Upper lobe of left lung (tissue), 4 donors: ENCODE results near the gene BBS1.

Source experiments
- CTCF ChIP-seq, 6 experiments: fragments of 450-650 bp in 4 of 6; fragments of 200-600 bp in 2 of 6; sonication (generic) in 2 of 6; IDR thresholded peaks; one replicate each; pipeline ENCODE4 v1.5.1; 2016 to 2019; ENCODE audit warnings: antibody characterized with exemption in 6 of 6
- EP300 ChIP-seq, 4 donors: sonication (generic); formaldehyde crosslinking; IDR thresholded peaks; one replicate each; pipeline ENCODE4 v1.5.1; 2017; ENCODE audit warnings: antibody characterized with exemption in 4 of 4, control low read depth in 2 of 4
- POLR2A ChIP-seq, 4 donors: fragments of 450-650 bp; IDR thresholded peaks; one replicate each; pipeline ENCODE4 v1.5.1; 2016 to 2017; ENCODE audit warnings: antibody characterized with exemption in 4 of 4, mild to moderate bottlenecking in 2 of 4
- POLR2AphosphoS5 ChIP-seq, 2 donors: sonication (generic); formaldehyde crosslinking; IDR thresholded peaks; one replicate each; pipeline ENCODE4 v1.5.1; 2017; ENCODE audit warnings: antibody characterized with exemption in 2 of 2

GRCh38 chr11:66543263-66544107 is 33.0 kb downstream of the BBS1 start:
- TF ChIP-seq EP300 (IDR thresholded peaks at IDR 0.05) (no peak), POLR2A (IDR thresholded peaks at IDR 0.05) (peak in 1 of 4 donors; percentile 11), CTCF (IDR thresholded peaks at IDR 0.05) (peak; percentile 31 to 63 (median 49)), POLR2AphosphoS5 (IDR thresholded peaks at IDR 0.05) (no peak)
